Natural killer cell (primary cell): ENCODE data around the gene PLCB3. TPM values are rescaled to one million over a fixed set of nuclear protein-coding genes. Genes with fewer than 3 reads are reported as not detected.
"Not testable (repeated sequence)": the region's sequence is repeated elsewhere in the genome, so short reads cannot be mapped to it uniquely, and the experiment has no call there.

Experiments used
- ATAC-seq, 3 donors: fragments of 150-1000 bp in 2 of 3; fragments of 200-7000 bp in 1 of 3; cut with Tn5 transposase; 1 replicate in 1 of 3; 2 replicates in 2 of 3; pipeline ENCODE4 v1.10.0; 2021; ENCODE audit warnings: mild to moderate bottlenecking in 2 of 3, moderate library complexity in 2 of 3
- DNase-seq, 2 donors: peaks; one replicate each; pipeline versions ENCODE4 v3.0.0 to v3.0.0-alpha.2; 2013 to 2021; ENCODE audit warnings: mixed read lengths in 1 of 2
- H3K27ac ChIP-seq: one replicate; pipeline ENCODE4 v1.5.1; 2013; ENCODE audit warnings: mild to moderate bottlenecking, low read length
- H3K27me3 ChIP-seq: one replicate; pipeline ENCODE4 v1.6.1; 2013; ENCODE audit warnings: low read length; ENCODE audit not compliant: control insufficient read depth, insufficient read depth
- H3K36me3 ChIP-seq: one replicate; pipeline ENCODE4 v1.6.1; 2013; ENCODE audit warnings: low read length; ENCODE audit not compliant: control insufficient read depth, insufficient read depth
- H3K4me1 ChIP-seq: one replicate; pipeline ENCODE4 v1.6.1; 2013; ENCODE audit warnings: low read length; ENCODE audit not compliant: control insufficient read depth, insufficient read depth
- H3K4me3 ChIP-seq: one replicate; pipeline ENCODE4 v1.5.1; 2013; ENCODE audit warnings: low read length
- H3K9me3 ChIP-seq: one replicate; pipeline ENCODE4 v1.6.1; 2013; ENCODE audit warnings: low read length; ENCODE audit not compliant: control insufficient read depth, insufficient read depth
- H3K27ac Mint-ChIP-seq, 2 donors: one replicate each; pipeline ENCODE4 v1.8.0; 2022; ENCODE audit warnings: mild to moderate bottlenecking in 2 of 2, mixed read lengths in 2 of 2, moderate library complexity in 1 of 2
- H3K27me3 Mint-ChIP-seq, 2 donors: one replicate each; pipeline ENCODE4 v1.8.0; 2022; ENCODE audit warnings: low read depth in 2 of 2, mixed read lengths in 2 of 2
- H3K36me3 Mint-ChIP-seq: one replicate; pipeline ENCODE4 v1.8.0; 2022; ENCODE audit warnings: mixed read lengths
- H3K4me1 Mint-ChIP-seq, 2 donors: one replicate each; pipeline ENCODE4 v1.8.0; 2022; ENCODE audit warnings: mixed read lengths in 2 of 2
- H3K4me3 Mint-ChIP-seq: one replicate; pipeline ENCODE4 v1.8.0; 2022; ENCODE audit warnings: mild to moderate bottlenecking, moderate library complexity, mixed read lengths
- H3K9me3 Mint-ChIP-seq, 2 donors: one replicate each; pipeline ENCODE4 v1.8.0; 2022; ENCODE audit warnings: mixed read lengths in 2 of 2
- CTCF ChIP-seq: fragments of 200-600 bp; IDR thresholded peaks from one replicate; pipeline ENCODE4 v1.8.0; 2022; ENCODE audit warnings: antibody characterized with exemption
- WGBS: methylation state at CpG from one replicate; pipeline ENCODE4 v1.1.7; 2013; ENCODE audit warnings: missing lambda C conversion rate; ENCODE audit not compliant: insufficient coverage; 5-methylcytosine and 5-hydroxymethylcytosine counted together
- intact Hi-C: fragments of 100-400 bp; cut with micrococcal nuclease; formaldehyde crosslinking; loops from one replicate; pipeline ENCODE4 v1.14.2; 2022
- total RNA-seq, 4 donors: library from RNA; stranded (reverse); fragments of 120-200 nt in 1 of 4; gene quantifications; one replicate each; pipeline versions ENCODE4 v1.2.3 to v1.2.4, GENCODE V29; 2013 to 2022

The PLCB3 gene
- total RNA-seq, 3 donors from 2014 or later (not counting 1 experiment from before 2014, with no cell fraction given): 5.4 to 7.6 (median 5.5) TPM

- Mint-ChIP-seq H3K4me3 (peak overlapping the region; percentile 96), H3K9me3 (no peaks in the 10 kb centered on the region), H3K4me1 (peaks cover 15 to 23% of the 10 kb centered on the region in 2 donors), H3K36me3 (no peaks in the 10 kb centered on the region), H3K27me3 (no peaks in the 10 kb centered on the region), H3K27ac (peak overlapping the region; percentile 91 to 97)
- no peak for DNase-seq
- peaks cover 32% of the 10 kb centered on the region for H3K4me1 ChIP-seq
- H3K36me3 ChIP-seq: peaks cover 5% of the 10 kb centered on the region
- peak overlapping the region; percentile 69 for H3K27ac ChIP-seq
- TF ChIP-seq CTCF: no peak
- no peaks in the 10 kb centered on the region for H3K27me3 ChIP-seq
- no peak overlapping the region for H3K4me3 ChIP-seq
- 86% methylated on average over 15 of the region's 15 CpGs for WGBS
- ATAC-seq: no peak
- H3K9me3 ChIP-seq: no peaks in the 10 kb centered on the region
- intact Hi-C loops: loop anchor here (5.0 kb wide), 1 partner anchor 35 kb away; the partner anchor contains the start of gene CCDC88B
These were observed 55.7 kb downstream of the PLCB3 start for GRCh38 chr11:64306876-64307622.

- DNase-seq, H3K27me3 Mint-ChIP-seq, H3K9me3 Mint-ChIP-seq, ATAC-seq, H3K4me3 ChIP-seq, H3K9me3 ChIP-seq, H3K36me3 ChIP-seq, H3K27ac ChIP-seq, H3K36me3 Mint-ChIP-seq, H3K27me3 ChIP-seq: not testable (repeated sequence)
- H3K4me1 Mint-ChIP-seq: peaks cover 20 to 29% of the 10 kb centered on the region in 2 donors
- peak overlapping the region; percentile 44 to 97 for H3K27ac Mint-ChIP-seq
- peak overlapping the region; percentile 38 for H3K4me3 Mint-ChIP-seq
- H3K4me1 ChIP-seq: peaks cover 32% of the 10 kb centered on the region
- intact Hi-C loops: loop anchor here (5.0 kb wide), 1 partner anchor 35 kb away; the partner anchor contains the start of gene CCDC88B
- 91% methylated on average over 5 of the region's 5 CpGs for WGBS
These were observed 56.5 kb downstream of the PLCB3 start for GRCh38 chr11:64307795-64308194.

GRCh38 chr11:64312947-64313346 lies 61.6 kb downstream of the PLCB3 start:
- H3K9me3 ChIP-seq: no peaks in the 10 kb centered on the region
- no peaks in the 10 kb centered on the region for H3K27me3 Mint-ChIP-seq
- H3K36me3 ChIP-seq: peaks cover 26% of the 10 kb centered on the region
- no peak for TF ChIP-seq CTCF
- DNase-seq (no peak), ATAC-seq (no peak)
- peaks cover 12% of the 10 kb centered on the region for H3K4me1 ChIP-seq
- no peak overlapping the region for H3K4me3 ChIP-seq
- peak overlapping the region; percentile 56 to 60 for H3K27ac Mint-ChIP-seq
- H3K27me3 ChIP-seq: no peaks in the 10 kb centered on the region
- intact Hi-C loops: no loop called here
- no peaks in the 10 kb centered on the region for H3K9me3 Mint-ChIP-seq
- peaks cover 26 to 27% of the 10 kb centered on the region in 2 donors for H3K4me1 Mint-ChIP-seq
- H3K36me3 Mint-ChIP-seq: no peaks in the 10 kb centered on the region
- 96% methylated on average over 10 of the region's 10 CpGs for WGBS
- H3K27ac ChIP-seq: no peak overlapping the region
- peak overlapping the region; percentile 25 for H3K4me3 Mint-ChIP-seq

DNA sequence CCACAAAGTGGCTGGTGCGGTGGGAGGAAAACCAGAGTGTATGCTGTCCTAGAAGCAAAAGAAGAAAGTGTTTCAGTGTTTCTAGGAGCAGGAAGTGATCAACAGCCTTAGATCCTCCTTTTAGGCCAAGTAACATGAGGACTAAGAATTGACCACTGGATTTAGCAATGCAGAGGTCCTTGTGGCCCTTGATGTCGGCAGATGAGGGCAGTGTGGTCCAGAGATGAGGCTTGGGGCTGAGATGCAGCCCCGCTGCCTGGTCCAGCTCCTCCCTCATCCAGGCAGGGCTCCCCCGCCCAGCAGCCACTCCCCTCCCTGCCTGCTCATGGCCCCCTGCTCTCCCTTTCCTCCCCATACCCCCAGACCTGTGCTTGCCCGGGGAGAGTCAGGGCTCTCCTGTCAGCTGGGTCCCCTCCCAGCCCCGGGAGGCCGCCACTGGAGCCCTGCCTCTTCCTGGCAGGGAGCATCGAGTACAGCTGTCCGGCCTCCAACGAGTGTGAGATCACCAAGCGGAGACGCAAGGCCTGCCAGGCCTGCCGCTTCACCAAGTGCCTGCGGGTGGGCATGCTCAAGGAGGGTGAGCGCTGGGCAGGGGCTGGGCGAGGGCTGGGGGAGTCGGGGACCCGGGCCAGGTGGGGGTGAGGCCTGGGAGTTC lies 62.3 kb downstream of the PLCB3 start:
- ATAC-seq: no peak
- peaks cover 33% of the 10 kb centered on the region in 2 donors for H3K4me1 Mint-ChIP-seq
- H3K9me3 Mint-ChIP-seq: no peaks in the 10 kb centered on the region
- no peaks in the 10 kb centered on the region for H3K36me3 Mint-ChIP-seq
- Histone ChIP-seq H3K4me3 (no peak overlapping the region), H3K27ac (no peak overlapping the region), H3K27me3 (no peaks in the 10 kb centered on the region), H3K36me3 (peaks cover 26% of the 10 kb centered on the region), H3K9me3 (no peaks in the 10 kb centered on the region), H3K4me1 (peaks cover 18% of the 10 kb centered on the region)
- WGBS: 93% methylated on average over 16 of the region's 18 CpGs
- H3K27ac Mint-ChIP-seq: peak overlapping the region; percentile 56 to 60
- TF ChIP-seq CTCF: no peak
- intact Hi-C loops: no loop called here
- no peak overlapping the region for H3K4me3 Mint-ChIP-seq
- H3K27me3 Mint-ChIP-seq: no peaks in the 10 kb centered on the region
- DNase-seq: no peak
